ENCODE data around the gene TMEM25. TPM values are rescaled to one million over a fixed set of nuclear protein-coding genes. Genes with fewer than 3 reads are reported as not detected.
A peak's percentile ranks its signal among the peaks of the same experiment; 100 is the strongest.

Gene TMEM25
- total and polyA plus RNA-seq, 2 donors from 2014 or later, result 30.7 to 36.8 TPM

GRCh38 chr11:118519549-118519948 lies 11.4 kb upstream of the TMEM25 start:
- intact Hi-C loops (cut with DNase I), result no loop called here
- TF ChIP-seq CTCF (IDR thresholded peaks at IDR 0.05; ENCODE audit: borderline replicate concordance, extremely low read depth, insufficient read depth), result no peak
- DNase-seq, result no peak
- Histone ChIP-seq H3K36me3 (ENCODE audit: control insufficient read depth in 2 of 3, insufficient read depth in 3 of 3, low read length in 3 of 3) (peaks cover 22 to 49% (median 41%) of the 10 kb centered on the region in 3 donors), H3K4me1 (ENCODE audit: control insufficient read depth in 2 of 3, insufficient read depth in 2 of 3, low read depth in 1 of 3, low read length in 3 of 3) (peaks cover 0 to 5% (median 0%) of the 10 kb centered on the region in 3 donors), H3K9ac (ENCODE audit: low read length in 3 of 3) (no peak overlapping the region), H3K27ac (ENCODE audit: low read depth in 2 of 2, low read length in 2 of 2) (no peak overlapping the region), H3K4me3 (ENCODE audit: low read length in 3 of 3) (no peak overlapping the region), H3K9me3 (ENCODE audit: control insufficient read depth in 2 of 3, insufficient read depth in 1 of 3, low read length in 3 of 3) (peaks cover 0 to 2% (median 0%) of the 10 kb centered on the region in 3 donors), H3K27me3 (ENCODE audit: control insufficient read depth, insufficient read depth, low read length) (no peaks in the 10 kb centered on the region)
- FAIRE-seq, result no peak

GRCh38 chr11:118521892-118522311 lies 9.1 kb upstream of the TMEM25 start:
- H3K27ac ChIP-seq (ENCODE audit: low read depth in 2 of 2, low read length in 2 of 2), result no peak overlapping the region

GRCh38 chr11:118522571-118523072 lies 8.4 kb upstream of the TMEM25 start:
- no peak for FAIRE-seq
- H3K27ac ChIP-seq (ENCODE audit: low read depth in 2 of 2, low read length in 2 of 2), result no peak overlapping the region

More at GRCh38 chr11:118521892-118522311, 9.1 kb upstream of the TMEM25 start:
- intact Hi-C loops (cut with DNase I), result no loop called here
- DNase-seq (no peak), FAIRE-seq (no peak)
- TF ChIP-seq CTCF (IDR thresholded peaks at IDR 0.05; ENCODE audit: borderline replicate concordance, extremely low read depth, insufficient read depth), result no peak
- Histone ChIP-seq H3K4me1 (ENCODE audit: control insufficient read depth in 2 of 3, insufficient read depth in 2 of 3, low read depth in 1 of 3, low read length in 3 of 3) (peaks cover 0 to 5% (median 2%) of the 10 kb centered on the region in 3 donors), H3K9me3 (ENCODE audit: control insufficient read depth in 2 of 3, insufficient read depth in 1 of 3, low read length in 3 of 3) (no peaks in the 10 kb centered on the region), H3K4me3 (ENCODE audit: low read length in 3 of 3) (no peak overlapping the region), H3K27me3 (ENCODE audit: control insufficient read depth, insufficient read depth, low read length) (no peaks in the 10 kb centered on the region), H3K36me3 (ENCODE audit: control insufficient read depth in 2 of 3, insufficient read depth in 3 of 3, low read length in 3 of 3) (peaks cover 14 to 36% (median 36%) of the 10 kb centered on the region in 3 donors), H3K9ac (ENCODE audit: low read length in 3 of 3) (no peak overlapping the region)

More at GRCh38 chr11:118522571-118523072, 8.4 kb upstream of the TMEM25 start:
- no peak overlapping the region for H3K9ac ChIP-seq (ENCODE audit: low read length in 3 of 3)
- no peaks in the 10 kb centered on the region for H3K9me3 ChIP-seq (ENCODE audit: control insufficient read depth in 2 of 3, insufficient read depth in 1 of 3, low read length in 3 of 3)
- H3K4me1 ChIP-seq (ENCODE audit: control insufficient read depth in 2 of 3, insufficient read depth in 2 of 3, low read depth in 1 of 3, low read length in 3 of 3), result peaks cover 0 to 5% (median 2%) of the 10 kb centered on the region in 3 donors
- peak; percentile 30 for TF ChIP-seq CTCF (IDR thresholded peaks at IDR 0.05; ENCODE audit: borderline replicate concordance, extremely low read depth, insufficient read depth)
- no peak overlapping the region for H3K4me3 ChIP-seq (ENCODE audit: low read length in 3 of 3)
- no peaks in the 10 kb centered on the region for H3K27me3 ChIP-seq (ENCODE audit: control insufficient read depth, insufficient read depth, low read length)
- intact Hi-C loops (cut with DNase I), result no loop called here
- DNase-seq, result peak in 3 of 5 donors; percentile 18 to 58 (median 36)
- peaks cover 12 to 33% (median 33%) of the 10 kb centered on the region in 3 donors for H3K36me3 ChIP-seq (ENCODE audit: control insufficient read depth in 2 of 3, insufficient read depth in 3 of 3, low read length in 3 of 3)
